ENCODE results near the gene ENOX1. TPM values are rescaled to one million over a fixed set of nuclear protein-coding genes. Genes with fewer than 3 reads are reported as not detected.

The ENOX1 gene
- total and polyA plus RNA-seq, 9 of the 15 experiments (the other 6 are each of a cell fraction or from before 2014, with no cell fraction given), result not detected

GRCh38 chr13:43301346-43301969, 485.3 kb downstream of the ENOX1 start:
- H3K9me1 ChIP-seq (ENCODE audit: control insufficient read depth, insufficient read depth, low read length), result no peaks in the 10 kb centered on the region
- BruUV-seq (replicated peaks), result no TSS peak
- H3K9ac ChIP-seq (ENCODE audit: insufficient read depth in 1 of 2, low read depth in 2 of 2, low read length in 2 of 2), result no peak overlapping the region
- intact Hi-C loops (cut with micrococcal nuclease) (no loop called here), in situ Hi-C loops (cut with MboI) (no loop called here)
- H3K36me3 ChIP-seq (ENCODE audit: control insufficient read depth, insufficient read depth, low read length), result no peaks in the 10 kb centered on the region
- H3K9me3 ChIP-seq (replicated peaks; ENCODE audit: control insufficient read depth, insufficient read depth, low read depth, low read length), result no peaks in the 10 kb centered on the region
- no peak for DNase-seq (ENCODE audit: extremely low read depth in 1 of 4, low spot score in 3 of 4)
- ChIA-PET CTCF (ENCODE audit: low intra/inter-chr PET ratio) (no interaction called here), POLR2A (no interaction called here)
- H3K4me2 ChIP-seq (ENCODE audit: insufficient read depth, low read length), result no peak overlapping the region
- no peaks in the 10 kb centered on the region for H4K20me1 ChIP-seq (replicated peaks; ENCODE audit: control insufficient read depth, insufficient read depth, low read length)
- H3K27me3 ChIP-seq (ENCODE audit: control insufficient read depth in 2 of 2, insufficient read depth in 2 of 2, low read length in 2 of 2), result no peaks in the 10 kb centered on the region; a peak in 1 of 5 replicates
- H3K27ac ChIP-seq (ENCODE audit: extremely low read depth, low read depth, low read length), result no peak overlapping the region
- no peak for FAIRE-seq
- no peak overlapping the region for H2AFZ ChIP-seq (ENCODE audit: low read depth, low read length)
- no peak overlapping the region for H3K4me3 ChIP-seq
- no peak for TF ChIP-seq PHF8 (IDR thresholded peaks at IDR 0.05; ENCODE audit: borderline replicate concordance, low read length)
- H3K4me1 ChIP-seq (replicated peaks in 1 of 2; ENCODE audit: control insufficient read depth in 2 of 2, insufficient read depth in 2 of 2, low read length in 2 of 2), result no peaks in the 10 kb centered on the region
- 0% methylated on average over 3 of the region's 3 CpGs for WGBS (ENCODE audit: insufficient coverage, low coverage, missing lambda C conversion rate)
- no peak for ATAC-seq
- no peaks in the 10 kb centered on the region for H3K79me2 ChIP-seq (ENCODE audit: control insufficient read depth, insufficient read depth, low read length)

GRCh38 chr13:43300865-43301264, 485.9 kb downstream of the ENOX1 start:
- ChIA-PET CTCF (ENCODE audit: low intra/inter-chr PET ratio) (no interaction called here), POLR2A (no interaction called here)
- H3K4me1 ChIP-seq (replicated peaks in 1 of 2; ENCODE audit: control insufficient read depth in 2 of 2, insufficient read depth in 2 of 2, low read length in 2 of 2), result no peaks in the 10 kb centered on the region
- H3K4me2 ChIP-seq (ENCODE audit: insufficient read depth, low read length), result no peak overlapping the region
- TF ChIP-seq FOXM1 (IDR thresholded peaks at IDR 0.05; ENCODE audit: low read depth), result no peak
- TF ChIP-seq FOXM1 (CRISPR knock-in tag; IDR thresholded peaks at IDR 0.05; ENCODE audit: low read depth), result no peak
- TF ChIP-seq RUNX1 (IDR thresholded peaks at IDR 0.05; ENCODE audit: low read depth), result no peak
- no peak for TF ChIP-seq POLR2AphosphoS5 (IDR thresholded peaks at IDR 0.05; ENCODE audit: control insufficient read depth, insufficient read depth, low read depth, low read length)
- no peak for TF ChIP-seq REST (IDR thresholded peaks at IDR 0.05; ENCODE audit: borderline replicate concordance)
- TF ChIP-seq REST (CRISPR knock-in tag; IDR thresholded peaks at IDR 0.05; ENCODE audit: low read depth), result no peak
- no peak for TF ChIP-seq ZNF785 (CRISPR knock-in tag; IDR thresholded peaks at IDR 0.05)
- no peak for TF ChIP-seq HOXB6 (CRISPR knock-in tag; IDR thresholded peaks at IDR 0.05; ENCODE audit: borderline replicate concordance)
- DNase-seq (ENCODE audit: extremely low read depth in 1 of 4, low spot score in 3 of 4), result no peak
- no peak overlapping the region for H3K9ac ChIP-seq (ENCODE audit: insufficient read depth in 1 of 2, low read depth in 2 of 2, low read length in 2 of 2)
- H3K9me3 ChIP-seq (replicated peaks; ENCODE audit: control insufficient read depth, insufficient read depth, low read depth, low read length), result no peaks in the 10 kb centered on the region
- H3K4me3 ChIP-seq, result no peak overlapping the region
- no peaks in the 10 kb centered on the region for H4K20me1 ChIP-seq (replicated peaks; ENCODE audit: control insufficient read depth, insufficient read depth, low read length)
- no peaks in the 10 kb centered on the region; a peak in 1 of 5 replicates for H3K27me3 ChIP-seq (ENCODE audit: control insufficient read depth in 2 of 2, insufficient read depth in 2 of 2, low read length in 2 of 2)
- no peaks in the 10 kb centered on the region for H3K79me2 ChIP-seq (ENCODE audit: control insufficient read depth, insufficient read depth, low read length)
- no peak for FAIRE-seq
- H2AFZ ChIP-seq (ENCODE audit: low read depth, low read length), result no peak overlapping the region
- in situ Hi-C loops (cut with MboI), result no loop called here
- H3K9me1 ChIP-seq (ENCODE audit: control insufficient read depth, insufficient read depth, low read length), result no peaks in the 10 kb centered on the region
- no peak for ATAC-seq
- H3K36me3 ChIP-seq (ENCODE audit: control insufficient read depth, insufficient read depth, low read length), result no peaks in the 10 kb centered on the region
- no TSS peak for BruUV-seq (replicated peaks)
- intact Hi-C loops (cut with micrococcal nuclease), result no loop called here
- 3% methylated on average over 4 of the region's 4 CpGs for WGBS (ENCODE audit: insufficient coverage, low coverage, missing lambda C conversion rate)
- no peak overlapping the region for H3K27ac ChIP-seq (ENCODE audit: extremely low read depth, low read depth, low read length)
